RPMI8226 (cell line): ENCODE results near the gene PYGM.
"Not testable (repeated sequence)": the region's sequence is repeated elsewhere in the genome, so short reads cannot be mapped to it uniquely, and the experiment has no call there.

Source experiments
- DNase-seq: peaks from one replicate; pipeline ENCODE4 v3.0.0-alpha.2; 2015

The PYGM gene

GRCh38 chr11:64714666-64715065, 45.1 kb downstream of the PYGM start:
- no peak for DNase-seq

DNA sequence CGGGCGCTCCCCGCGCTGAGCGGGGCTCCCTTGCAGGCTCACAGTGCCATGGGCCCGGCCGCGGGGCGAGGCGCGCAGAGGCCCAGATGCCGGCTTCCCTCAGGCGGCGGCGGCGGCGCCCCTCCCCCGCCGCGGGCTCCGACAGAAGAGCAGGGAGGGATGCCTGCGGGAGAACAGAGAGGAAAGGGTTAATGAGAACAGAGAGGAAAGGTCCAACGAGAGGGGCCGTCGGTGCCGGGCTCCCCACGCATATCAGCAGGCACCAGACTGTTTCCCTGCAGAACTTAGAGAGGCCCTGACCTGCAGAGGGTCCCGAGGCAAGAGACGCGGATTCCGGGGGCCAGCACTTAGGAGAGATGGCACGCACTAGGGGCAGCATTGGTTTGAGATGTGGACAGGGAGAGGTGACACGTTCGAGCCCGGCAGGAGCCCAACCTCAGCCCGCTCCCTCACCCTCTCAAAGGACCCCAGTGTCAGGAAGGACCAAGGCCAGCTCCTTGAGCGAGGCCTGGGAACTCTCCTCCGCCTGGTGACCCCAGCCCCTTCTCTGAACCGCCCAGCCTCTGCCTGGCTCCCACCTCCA, 45.9 kb downstream of the PYGM start:
- DNase-seq: no peak

DNA sequence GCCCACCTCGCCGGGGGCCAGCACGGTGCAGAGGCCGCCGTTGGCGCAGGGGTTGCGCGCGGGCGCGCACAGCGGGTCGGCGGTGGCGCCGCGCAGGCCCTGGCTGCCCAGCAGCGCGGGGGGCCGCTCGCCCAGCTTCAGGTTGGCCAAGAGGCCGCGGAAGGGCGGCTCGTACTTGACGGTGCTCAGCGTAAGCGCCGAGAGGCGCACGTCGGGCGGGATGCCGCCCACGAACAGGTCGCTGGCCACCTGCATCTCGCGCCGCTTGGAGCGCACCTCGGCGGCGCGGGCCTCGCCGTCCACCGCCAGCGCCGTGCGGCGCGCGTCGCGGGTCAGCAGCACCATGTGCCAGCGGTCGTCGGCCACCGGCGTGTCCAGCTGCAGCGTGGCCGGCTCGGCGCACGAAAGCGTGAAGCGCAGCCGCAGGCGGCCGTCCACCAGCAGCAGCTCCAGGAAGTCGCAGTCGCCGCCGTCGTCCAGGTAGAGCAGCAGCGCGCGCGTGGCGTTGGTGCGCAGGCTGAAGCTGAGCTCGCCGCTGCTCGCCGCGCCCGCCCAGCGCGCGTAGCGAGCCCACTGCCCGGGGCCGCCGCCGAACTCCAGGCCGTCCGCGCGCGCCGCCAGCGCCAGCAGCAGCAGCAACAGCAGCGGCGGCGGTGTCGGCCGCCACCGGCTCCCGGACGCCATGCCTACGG, 46.6 kb downstream of the PYGM start:
- DNase-seq: peak; percentile 46

DNA sequence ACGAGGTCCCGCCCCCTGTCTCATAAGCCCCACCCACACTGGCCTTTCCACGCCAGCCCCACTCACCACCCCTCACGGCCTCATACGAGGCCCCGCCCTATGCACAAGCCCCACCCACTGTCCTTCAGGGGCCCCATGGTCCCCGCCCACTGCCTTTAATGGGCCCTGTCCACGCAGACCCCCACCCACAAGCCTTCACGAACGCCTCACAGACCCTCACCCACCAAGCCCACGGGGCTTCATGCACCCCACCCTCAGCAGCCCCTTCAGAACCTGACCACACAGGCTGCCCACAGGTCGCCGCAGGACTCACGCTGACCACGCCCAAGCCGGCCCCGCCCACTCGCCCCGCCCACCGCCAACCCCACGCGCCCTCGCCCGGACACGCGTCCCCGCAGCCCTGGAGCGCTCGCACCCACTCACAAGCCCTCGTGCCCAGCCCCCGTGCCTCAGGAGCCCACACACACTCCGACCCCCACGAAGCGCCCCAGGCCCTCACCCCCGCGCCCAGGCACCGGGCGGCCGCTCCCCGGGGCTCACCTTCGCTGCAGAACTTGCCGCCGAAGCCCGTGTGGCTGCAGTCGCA, 47.3 kb downstream of the PYGM start:
- DNase-seq: no peak

DNA sequence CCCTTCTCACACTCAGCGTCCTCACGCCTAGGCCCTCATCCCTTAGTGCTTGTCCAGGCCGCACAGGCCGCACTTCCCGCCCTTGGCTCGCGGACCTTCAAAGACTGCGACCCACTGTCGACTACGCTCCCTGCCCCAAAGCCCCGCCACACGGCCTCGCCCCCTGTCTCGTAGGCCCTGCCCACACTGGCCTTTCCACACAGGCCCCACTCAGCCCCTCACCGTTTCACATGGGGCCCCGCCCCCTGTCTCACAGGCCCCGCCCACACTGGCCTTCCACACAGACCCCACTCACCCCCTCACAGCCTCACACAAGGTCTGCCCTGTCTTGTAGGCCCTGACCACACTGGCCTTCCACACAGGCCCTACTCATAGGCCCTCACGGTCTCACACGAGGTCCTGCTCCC, 47.8 kb downstream of the PYGM start:
- no peak for DNase-seq

DNA sequence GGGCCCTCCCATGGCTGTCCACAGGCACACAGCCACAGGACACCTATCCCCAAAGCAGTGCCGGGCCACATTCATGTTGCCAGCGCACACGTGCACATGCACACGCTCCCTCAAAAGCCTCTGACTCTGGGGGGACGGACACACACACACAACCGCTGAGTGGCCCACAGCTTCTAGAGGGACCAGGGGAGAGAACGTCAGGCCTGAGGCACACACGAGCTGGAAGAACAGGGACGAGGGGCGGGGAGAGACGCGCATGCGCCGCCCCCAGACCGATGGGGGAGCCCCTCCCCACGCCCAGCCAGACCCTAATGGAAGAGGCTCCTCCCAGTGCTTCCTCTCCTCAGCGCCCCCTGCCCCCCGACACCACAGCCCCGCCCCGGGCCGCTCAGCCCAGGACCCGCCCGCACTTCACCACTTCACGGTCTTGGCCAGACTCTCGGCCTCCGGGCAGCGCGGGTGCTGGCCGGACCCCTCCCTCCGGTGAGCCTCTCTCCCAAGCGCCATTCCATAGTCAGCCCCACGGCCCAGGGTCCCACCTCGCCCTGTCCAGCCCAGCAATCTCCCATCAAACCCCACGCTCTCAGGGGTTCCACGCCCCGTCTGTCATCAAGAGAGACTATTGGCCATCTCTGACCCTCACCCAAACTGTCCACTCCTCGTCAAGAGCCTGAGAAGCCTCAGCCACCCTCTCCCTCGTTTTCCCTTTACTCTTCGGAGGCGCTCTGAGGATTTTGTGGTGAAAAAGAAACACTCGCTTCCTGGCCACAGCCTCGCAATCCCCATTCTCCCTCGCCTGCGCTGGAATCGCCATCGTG, 48.4 kb downstream of the PYGM start:
- DNase-seq: no peak

GRCh38 chr11:64710418-64711137, 49.2 kb downstream of the PYGM start:
- DNase-seq: no peak

DNA sequence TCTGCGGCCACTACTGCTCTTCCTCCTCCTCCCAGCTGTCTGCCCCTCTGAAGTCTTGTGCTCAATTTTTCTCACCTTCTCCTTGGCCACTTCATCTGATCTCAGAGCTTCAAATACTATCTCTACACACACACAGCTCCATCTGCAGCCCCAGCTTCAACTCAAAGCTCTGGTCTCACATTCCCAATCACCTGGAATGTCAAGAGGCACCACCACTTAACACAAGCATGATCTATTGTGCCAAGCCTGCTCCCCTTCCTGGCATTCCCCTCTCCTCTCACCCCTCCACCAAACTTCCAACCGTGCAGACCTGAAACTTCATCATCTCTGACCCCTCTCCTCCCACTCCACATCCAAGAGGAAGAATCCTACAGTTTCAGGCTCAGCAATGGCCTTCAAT, 54.3 kb downstream of the PYGM start:
- DNase-seq: no peak

DNA sequence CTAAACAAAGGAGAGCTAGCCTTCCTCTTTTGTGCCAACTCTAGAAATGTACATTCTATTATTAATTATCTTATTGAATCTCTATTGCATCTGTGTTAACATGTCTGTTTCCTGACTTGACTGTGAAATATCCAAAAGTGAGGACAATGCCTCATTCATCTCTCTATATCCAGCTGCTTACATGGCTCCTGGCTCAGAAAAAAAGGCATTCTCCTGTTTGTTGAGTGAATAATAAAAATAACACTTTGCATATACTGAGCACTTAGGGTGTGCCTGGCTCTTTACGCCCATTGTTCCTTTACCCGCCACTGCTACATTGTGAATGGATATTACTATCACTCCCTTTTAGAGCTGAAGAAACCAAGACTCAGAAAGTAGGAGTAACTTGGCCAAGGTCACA, 56.7 kb downstream of the PYGM start:
- no peak for DNase-seq

DNA sequence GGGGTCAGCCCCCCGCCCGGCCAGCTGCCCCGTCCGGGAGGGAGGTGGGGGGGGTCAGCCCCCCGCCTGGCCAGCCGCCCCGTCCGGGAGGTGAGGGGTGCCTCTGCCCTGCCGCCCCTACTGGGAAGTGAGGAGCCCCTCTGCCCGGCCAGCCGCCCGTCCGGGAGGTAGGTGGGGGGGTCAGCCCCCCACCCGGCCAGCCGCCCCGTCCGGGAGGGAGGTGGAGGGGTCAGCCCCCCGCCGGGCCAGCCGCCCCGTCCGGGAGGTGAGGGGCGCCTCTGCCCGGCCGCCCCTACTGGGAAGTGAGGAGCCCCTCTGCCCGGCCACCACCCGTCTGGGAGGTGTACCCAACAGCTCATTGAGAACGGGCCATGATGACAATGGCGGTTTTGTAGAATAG, 57.8 kb downstream of the PYGM start:
- not testable (repeated sequence) for DNase-seq

- DNase-seq: no peak
Observed at GRCh38 chr11:64698427-64698826, 61.3 kb downstream of the PYGM start.

DNA sequence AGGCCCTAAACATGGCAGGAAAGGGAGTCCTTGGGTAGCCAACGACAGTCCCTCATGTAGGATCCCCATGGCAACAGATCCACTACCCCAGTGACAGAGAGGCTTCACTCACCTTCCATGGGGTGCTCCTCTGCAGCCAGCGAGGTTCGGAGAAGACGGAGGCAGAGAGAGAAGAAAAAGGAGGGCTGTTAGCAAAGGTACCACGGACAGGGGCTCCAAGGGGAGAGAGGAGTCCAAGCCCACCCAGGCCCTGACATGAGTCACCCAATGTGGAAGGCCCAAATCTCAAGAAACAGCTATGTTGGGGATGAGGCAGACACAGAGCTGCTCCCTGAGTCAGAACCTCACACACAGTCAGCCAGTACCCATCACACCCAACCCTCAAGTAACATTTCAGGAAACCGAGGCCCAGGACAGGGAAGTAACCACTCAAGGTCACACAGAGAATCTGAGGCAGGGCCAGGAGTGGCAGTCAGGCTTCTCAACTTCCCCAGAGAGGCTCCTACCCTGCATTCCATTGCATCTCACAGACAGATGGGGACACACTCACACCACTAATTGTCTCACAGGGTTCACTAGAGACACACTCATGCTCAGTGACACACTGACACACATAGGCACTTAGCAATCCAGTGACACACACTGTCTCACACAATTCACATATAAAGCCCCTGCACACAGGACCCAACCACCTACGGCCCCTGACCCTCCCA, 62.0 kb downstream of the PYGM start:
- DNase-seq: no peak
